Activated CD8-positive, alpha-beta T cell treated with anti-CD3 and anti-CD28 coated beads for 36 hours (primary cell): ENCODE data around the gene CAMK1D. TPM values are rescaled to one million over a fixed set of nuclear protein-coding genes. Genes with fewer than 3 reads are reported as not detected.

Experiments used
- ATAC-seq: fragments of 200-7000 bp; cut with Tn5 transposase; one replicate; pipeline ENCODE4 v1.10.0; 2021; ENCODE audit warnings: mild to moderate bottlenecking, moderate library complexity
- CTCF ChIA-PET: fragments of 350-600 bp; sonication (Branson Sonifier 250); formaldehyde crosslinking; loops from one replicate; lab custom pipeline; 2021; ENCODE audit warnings: antibody characterized with exemption; lab: Charles Lee
- POLR2A ChIA-PET: fragments of 350-600 bp; sonication (Branson Sonifier 250); formaldehyde crosslinking; loops from one replicate; lab custom pipeline; 2021; ENCODE audit warnings: antibody characterized with exemption; lab: Charles Lee
- DNase-seq: peaks from one replicate; pipeline ENCODE4 v3.0.0-alpha.2; 2020
- H3K27ac Mint-ChIP-seq: one replicate; pipeline ENCODE4 v1.8.0; 2021; ENCODE audit warnings: mild to moderate bottlenecking, mixed read lengths
- H3K27me3 Mint-ChIP-seq: one replicate; pipeline ENCODE4 v1.8.0; 2021; ENCODE audit warnings: mixed read lengths
- H3K36me3 Mint-ChIP-seq: one replicate; pipeline ENCODE4 v1.8.0; 2021; ENCODE audit warnings: low read depth, mixed read lengths
- H3K4me1 Mint-ChIP-seq: one replicate; pipeline ENCODE4 v1.8.0; 2021; ENCODE audit warnings: low read depth, mixed read lengths
- H3K4me3 Mint-ChIP-seq: one replicate; pipeline ENCODE4 v1.8.0; 2021; ENCODE audit warnings: mild to moderate bottlenecking, moderate library complexity, mixed read lengths
- H3K9me3 Mint-ChIP-seq: one replicate; pipeline ENCODE4 v1.8.0; 2021; ENCODE audit warnings: mixed read lengths
- intact Hi-C: fragments of 100-400 bp; cut with micrococcal nuclease; formaldehyde crosslinking; loops from one replicate; pipeline ENCODE4 v1.10.0; 2022
- total RNA-seq, 2 experiments: library from RNA; stranded (reverse); gene quantifications; one replicate each; pipeline ENCODE4 v1.2.3, GENCODE V29; 2021
- TF ChIP-seq, protein P1 (sequence below): fragments of 200-600 bp; IDR thresholded peaks from one replicate; pipeline ENCODE4 v1.8.0; 2022; ENCODE audit warnings: antibody characterized with exemption, mild to moderate bottlenecking

The CAMK1D gene
- total RNA-seq, 2 experiments from 2014 or later = 13.8 TPM

DNA sequence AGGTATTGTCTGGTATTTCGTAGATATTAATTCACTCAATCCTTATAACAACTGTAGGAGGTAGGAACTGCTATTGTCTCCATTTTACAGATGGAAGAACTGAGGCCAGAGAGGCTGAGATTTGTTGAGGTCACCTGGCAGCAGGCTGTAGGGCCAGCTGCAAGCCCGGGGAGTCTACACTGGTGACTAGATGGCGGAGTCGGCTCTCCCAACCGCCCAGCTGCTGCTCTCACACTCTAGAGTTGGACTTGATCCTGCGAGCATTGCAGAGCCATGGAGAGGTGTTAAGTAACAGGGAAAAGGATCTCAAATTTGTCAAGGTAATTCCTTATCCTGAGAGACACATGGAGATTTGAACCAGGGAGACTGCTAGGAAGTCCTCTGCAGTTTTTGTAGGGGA, 124.1 kb downstream of the CAMK1D start:
- DNase-seq (no peak), ATAC-seq (no peak)
- H3K9me3 Mint-ChIP-seq = no peaks in the 10 kb centered on the region
- peaks cover 2% of the 10 kb centered on the region for H3K36me3 Mint-ChIP-seq
- no peaks in the 10 kb centered on the region for H3K27me3 Mint-ChIP-seq
- peaks cover 3% of the 10 kb centered on the region for H3K4me1 Mint-ChIP-seq
- TF ChIP-seq, protein P1, sequence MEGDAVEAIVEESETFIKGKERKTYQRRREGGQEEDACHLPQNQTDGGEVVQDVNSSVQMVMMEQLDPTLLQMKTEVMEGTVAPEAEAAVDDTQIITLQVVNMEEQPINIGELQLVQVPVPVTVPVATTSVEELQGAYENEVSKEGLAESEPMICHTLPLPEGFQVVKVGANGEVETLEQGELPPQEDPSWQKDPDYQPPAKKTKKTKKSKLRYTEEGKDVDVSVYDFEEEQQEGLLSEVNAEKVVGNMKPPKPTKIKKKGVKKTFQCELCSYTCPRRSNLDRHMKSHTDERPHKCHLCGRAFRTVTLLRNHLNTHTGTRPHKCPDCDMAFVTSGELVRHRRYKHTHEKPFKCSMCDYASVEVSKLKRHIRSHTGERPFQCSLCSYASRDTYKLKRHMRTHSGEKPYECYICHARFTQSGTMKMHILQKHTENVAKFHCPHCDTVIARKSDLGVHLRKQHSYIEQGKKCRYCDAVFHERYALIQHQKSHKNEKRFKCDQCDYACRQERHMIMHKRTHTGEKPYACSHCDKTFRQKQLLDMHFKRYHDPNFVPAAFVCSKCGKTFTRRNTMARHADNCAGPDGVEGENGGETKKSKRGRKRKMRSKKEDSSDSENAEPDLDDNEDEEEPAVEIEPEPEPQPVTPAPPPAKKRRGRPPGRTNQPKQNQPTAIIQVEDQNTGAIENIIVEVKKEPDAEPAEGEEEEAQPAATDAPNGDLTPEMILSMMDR = no peak
- no peak overlapping the region for H3K27ac Mint-ChIP-seq
- intact Hi-C loops = no loop called here
- ChIA-PET POLR2A (no interaction called here), CTCF (no interaction called here)
- H3K4me3 Mint-ChIP-seq = no peak overlapping the region

DNA sequence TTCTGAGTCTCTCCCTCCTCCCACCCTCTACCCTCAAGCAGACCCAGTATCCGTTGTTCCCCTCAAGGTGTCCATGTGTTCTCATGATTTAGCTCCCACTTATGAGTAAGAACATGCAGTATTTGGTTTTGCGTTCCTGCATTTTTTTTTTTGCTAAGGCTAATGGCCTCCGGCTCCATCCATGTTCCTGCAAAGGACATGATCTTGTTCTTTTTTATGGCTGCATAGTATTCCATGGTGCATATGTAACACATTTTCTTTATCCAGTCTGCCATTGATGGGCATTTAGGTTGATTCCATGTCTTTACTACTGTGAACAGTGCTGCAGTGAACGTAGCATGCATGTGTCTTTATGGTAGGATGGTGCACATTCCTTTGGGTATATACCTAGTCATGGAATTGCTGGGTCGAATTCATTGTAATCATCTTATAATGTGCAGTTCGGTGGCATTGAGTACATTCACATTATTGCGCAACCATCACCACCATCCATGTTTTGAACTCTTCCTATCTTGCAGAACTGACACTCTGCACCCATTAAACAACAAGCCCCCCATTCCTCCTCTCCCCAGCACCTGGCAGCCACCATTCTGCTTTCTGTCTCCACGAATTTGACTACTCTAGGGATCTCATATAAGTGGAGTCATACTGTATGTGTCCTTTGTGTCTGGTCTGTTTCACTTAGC, 125.5 kb downstream of the CAMK1D start:
- H3K36me3 Mint-ChIP-seq = peaks cover 2% of the 10 kb centered on the region
- CTCF ChIA-PET = no interaction called here
- no peak for DNase-seq
- POLR2A ChIA-PET = no interaction called here
- H3K27ac Mint-ChIP-seq = no peak overlapping the region
- TF ChIP-seq, protein P1 = no peak
- no peaks in the 10 kb centered on the region for H3K27me3 Mint-ChIP-seq
- intact Hi-C loops = no loop called here
- H3K4me3 Mint-ChIP-seq = no peak overlapping the region
- peaks cover 3% of the 10 kb centered on the region for H3K4me1 Mint-ChIP-seq
- H3K9me3 Mint-ChIP-seq = no peaks in the 10 kb centered on the region
- no peak for ATAC-seq

DNA sequence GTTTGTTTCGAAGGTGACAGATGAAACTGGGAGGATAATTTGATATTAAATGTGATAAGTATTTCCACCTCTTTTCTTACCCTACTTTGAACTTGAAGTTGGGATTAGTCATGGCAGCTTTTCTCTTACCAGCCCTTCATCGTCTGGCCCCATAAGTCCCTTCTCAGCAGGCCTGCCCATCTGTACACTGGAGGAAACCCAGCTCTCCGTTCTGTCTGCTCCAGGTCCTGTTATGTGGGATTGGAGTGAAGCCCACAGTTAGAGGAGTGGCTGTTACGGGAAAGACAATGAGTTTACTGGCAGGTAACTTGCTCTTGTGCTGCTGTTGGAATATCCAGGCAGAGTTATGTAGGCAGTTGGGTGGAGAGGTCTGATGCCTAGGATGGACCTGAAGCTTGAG, 127.3 kb downstream of the CAMK1D start:
- no peaks in the 10 kb centered on the region for H3K9me3 Mint-ChIP-seq
- no peaks in the 10 kb centered on the region for H3K27me3 Mint-ChIP-seq
- H3K36me3 Mint-ChIP-seq = peaks cover 2% of the 10 kb centered on the region
- CTCF ChIA-PET = no interaction called here
- TF ChIP-seq, protein P1 = no peak
- intact Hi-C loops = no loop called here
- no peak overlapping the region for H3K4me3 Mint-ChIP-seq
- H3K4me1 Mint-ChIP-seq = peaks cover 3% of the 10 kb centered on the region
- POLR2A ChIA-PET = interaction anchor here (1.3 to 1.8 kb wide), 2 partner anchors 9 to 179 kb away, joined by 3 to 5 read pairs; no protein-coding TSS in a partner anchor
- no peak for DNase-seq
- no peak for ATAC-seq
- H3K27ac Mint-ChIP-seq = no peak overlapping the region

DNA sequence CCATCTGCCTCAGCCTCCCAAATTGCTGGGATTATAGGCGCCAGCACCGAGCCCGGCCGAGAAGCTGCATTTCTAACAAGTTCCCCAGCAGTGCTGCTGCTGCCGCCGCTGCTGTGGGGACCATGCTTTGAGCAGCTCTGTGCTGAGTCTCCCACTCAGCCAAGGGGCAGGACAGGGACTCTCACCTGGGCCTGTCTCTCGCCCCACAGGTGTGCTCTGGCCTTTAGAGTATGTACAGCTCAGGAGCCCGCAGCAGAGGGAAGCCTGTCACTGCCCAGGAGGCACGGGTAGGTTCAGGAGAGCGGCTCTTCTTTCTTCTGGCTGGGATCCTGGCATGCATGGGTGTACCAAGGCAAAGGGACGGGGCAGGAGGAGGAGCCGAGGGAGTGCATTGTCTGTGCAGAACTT, 130.1 kb downstream of the CAMK1D start:
- H3K4me3 Mint-ChIP-seq = no peak overlapping the region
- H3K9me3 Mint-ChIP-seq = no peaks in the 10 kb centered on the region
- H3K4me1 Mint-ChIP-seq = peaks cover 9% of the 10 kb centered on the region
- intact Hi-C loops = no loop called here
- no peak for ATAC-seq
- peaks cover 2% of the 10 kb centered on the region for H3K36me3 Mint-ChIP-seq
- no peaks in the 10 kb centered on the region for H3K27me3 Mint-ChIP-seq
- ChIA-PET CTCF (no interaction called here), POLR2A (no interaction called here)
- DNase-seq = no peak
- no peak overlapping the region for H3K27ac Mint-ChIP-seq
- TF ChIP-seq, protein P1 = no peak

DNA sequence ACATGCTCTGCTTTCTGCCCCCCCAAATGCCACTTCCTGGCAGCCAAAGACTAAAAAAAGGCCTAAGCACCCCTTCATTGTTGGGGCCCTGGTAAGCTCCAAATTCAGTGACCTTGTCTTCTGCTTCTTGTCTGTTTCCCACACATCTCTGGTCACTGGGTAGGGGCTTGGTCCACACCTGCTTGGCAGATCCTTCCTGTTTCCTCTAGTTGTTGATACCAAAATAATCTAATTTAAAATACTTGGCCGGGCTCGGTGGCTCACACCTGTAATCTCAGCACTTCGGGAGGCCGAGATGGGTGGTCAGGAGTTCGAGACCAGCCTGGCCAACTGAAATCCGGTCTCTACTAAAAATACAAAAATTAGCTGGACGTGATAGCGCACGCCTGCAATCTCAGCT, 130.6 kb downstream of the CAMK1D start:
- POLR2A ChIA-PET = no interaction called here
- peaks cover 10% of the 10 kb centered on the region for H3K4me1 Mint-ChIP-seq
- no peak for ATAC-seq

More for the DNA sequence above, 130.6 kb downstream of the CAMK1D start:
- no peak overlapping the region for H3K27ac Mint-ChIP-seq
- intact Hi-C loops = no loop called here
- no peaks in the 10 kb centered on the region for H3K27me3 Mint-ChIP-seq
- TF ChIP-seq, protein P1 = no peak
- no peak overlapping the region for H3K4me3 Mint-ChIP-seq
- H3K36me3 Mint-ChIP-seq = no peaks in the 10 kb centered on the region
- no peaks in the 10 kb centered on the region for H3K9me3 Mint-ChIP-seq
- no peak for DNase-seq
- CTCF ChIA-PET = no interaction called here
